ENCODE results near the gene MARVELD1.

MARVELD1 gene

DNA sequence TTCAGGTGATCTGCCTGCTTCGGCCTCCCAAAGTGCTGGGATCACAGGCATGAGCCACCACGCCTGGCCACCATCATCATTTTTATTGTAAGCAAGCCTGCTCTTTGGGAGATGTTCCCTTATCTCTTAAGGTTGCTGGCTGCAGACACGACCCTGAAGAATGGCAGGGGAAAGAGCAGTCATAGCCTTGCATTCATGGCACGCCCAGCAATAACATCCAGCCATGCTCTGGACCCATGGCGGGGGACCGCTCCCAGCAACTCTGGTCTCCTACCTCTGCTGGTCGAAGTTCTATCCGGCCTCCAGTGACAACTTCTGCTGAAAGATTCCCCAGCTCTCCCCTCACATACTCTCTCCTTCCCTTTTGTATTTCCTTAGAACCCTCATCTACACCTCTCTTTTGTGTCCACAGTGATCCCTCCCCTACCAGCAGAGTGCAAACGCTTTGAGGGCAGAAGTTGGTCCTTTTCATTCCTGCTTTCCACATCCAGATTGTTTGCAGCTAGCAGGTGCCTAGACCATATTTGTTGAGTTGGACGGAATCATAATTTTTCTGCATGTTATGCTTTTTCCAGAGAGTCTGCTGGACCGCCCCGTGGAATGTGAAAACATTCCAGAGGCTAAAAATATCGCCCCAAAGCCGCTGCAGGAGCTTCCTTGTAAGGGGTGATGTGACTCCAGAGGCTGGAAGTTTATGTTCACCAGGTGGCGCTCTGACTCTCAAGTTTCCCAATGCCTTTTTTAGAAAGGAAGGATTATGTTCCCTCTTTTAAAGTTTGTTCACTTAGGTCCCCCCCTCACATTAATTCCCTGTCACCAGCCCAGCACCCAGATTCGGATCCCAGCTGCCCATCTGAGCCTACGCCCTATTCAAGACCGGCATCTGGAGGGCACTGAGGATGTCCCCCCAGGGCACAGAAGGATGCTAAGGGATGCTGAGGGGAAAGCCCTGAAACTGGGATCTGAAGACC lies 4.3 kb upstream of the MARVELD1 start:
- no peak overlapping the region for H3K27ac ChIP-seq

DNA sequence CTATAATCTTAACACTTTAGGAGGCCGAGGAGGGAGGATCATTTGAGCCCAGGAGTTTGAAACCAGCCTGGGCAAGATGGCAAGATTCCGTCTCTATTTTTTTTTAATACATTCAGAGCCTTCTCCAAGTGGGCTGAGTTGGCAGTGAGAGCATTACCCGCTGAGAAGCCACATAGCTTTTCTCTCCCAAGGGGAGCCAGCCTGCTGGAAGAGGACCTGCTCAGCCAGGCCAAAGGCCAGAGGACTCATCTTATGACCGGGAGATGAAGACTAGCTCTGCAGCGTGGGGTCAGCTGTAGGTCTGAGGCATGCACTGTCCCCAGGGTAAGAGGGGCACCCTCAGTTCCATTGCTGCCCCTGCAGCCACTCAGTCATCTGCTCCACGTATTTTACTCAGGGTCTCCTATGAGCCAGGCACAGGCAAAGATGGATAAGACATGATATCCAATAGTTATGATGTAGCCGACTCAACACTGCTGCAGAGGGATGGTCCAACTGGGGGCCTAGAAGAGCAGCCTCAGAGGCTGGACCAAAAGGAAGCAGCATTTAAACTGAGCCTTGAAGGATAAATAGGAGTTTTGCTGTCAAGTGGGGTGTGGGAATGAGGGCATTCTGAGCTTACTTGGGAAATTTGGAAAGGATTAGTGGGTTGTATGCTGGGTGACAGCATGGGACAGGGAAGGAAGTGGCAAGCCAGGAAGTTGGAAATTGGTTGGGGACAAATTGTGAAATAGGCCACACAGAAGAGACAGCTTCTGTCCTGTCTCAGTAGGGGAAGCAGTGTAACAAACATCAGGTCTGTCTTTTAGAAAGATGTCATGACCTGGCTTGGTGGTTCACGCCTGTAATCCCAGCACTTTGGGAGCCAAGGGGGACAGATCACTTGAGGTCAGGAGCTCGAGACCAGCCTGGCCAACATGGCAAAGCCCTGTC lies 1.6 kb upstream of the MARVELD1 start:
- TF ChIP-seq, protein P1, sequence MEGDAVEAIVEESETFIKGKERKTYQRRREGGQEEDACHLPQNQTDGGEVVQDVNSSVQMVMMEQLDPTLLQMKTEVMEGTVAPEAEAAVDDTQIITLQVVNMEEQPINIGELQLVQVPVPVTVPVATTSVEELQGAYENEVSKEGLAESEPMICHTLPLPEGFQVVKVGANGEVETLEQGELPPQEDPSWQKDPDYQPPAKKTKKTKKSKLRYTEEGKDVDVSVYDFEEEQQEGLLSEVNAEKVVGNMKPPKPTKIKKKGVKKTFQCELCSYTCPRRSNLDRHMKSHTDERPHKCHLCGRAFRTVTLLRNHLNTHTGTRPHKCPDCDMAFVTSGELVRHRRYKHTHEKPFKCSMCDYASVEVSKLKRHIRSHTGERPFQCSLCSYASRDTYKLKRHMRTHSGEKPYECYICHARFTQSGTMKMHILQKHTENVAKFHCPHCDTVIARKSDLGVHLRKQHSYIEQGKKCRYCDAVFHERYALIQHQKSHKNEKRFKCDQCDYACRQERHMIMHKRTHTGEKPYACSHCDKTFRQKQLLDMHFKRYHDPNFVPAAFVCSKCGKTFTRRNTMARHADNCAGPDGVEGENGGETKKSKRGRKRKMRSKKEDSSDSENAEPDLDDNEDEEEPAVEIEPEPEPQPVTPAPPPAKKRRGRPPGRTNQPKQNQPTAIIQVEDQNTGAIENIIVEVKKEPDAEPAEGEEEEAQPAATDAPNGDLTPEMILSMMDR (IDR thresholded peaks at IDR 0.05) = no peak
- no peak for TF ChIP-seq ZFX (IDR thresholded peaks at IDR 0.05; ENCODE audit: borderline replicate concordance)

More for the DNA sequence above, 4.3 kb upstream of the MARVELD1 start:
- no peak for TF ChIP-seq ZFX (IDR thresholded peaks at IDR 0.05; ENCODE audit: borderline replicate concordance)
- TF ChIP-seq, protein P1 (IDR thresholded peaks at IDR 0.05) = peak; percentile 84

DNA sequence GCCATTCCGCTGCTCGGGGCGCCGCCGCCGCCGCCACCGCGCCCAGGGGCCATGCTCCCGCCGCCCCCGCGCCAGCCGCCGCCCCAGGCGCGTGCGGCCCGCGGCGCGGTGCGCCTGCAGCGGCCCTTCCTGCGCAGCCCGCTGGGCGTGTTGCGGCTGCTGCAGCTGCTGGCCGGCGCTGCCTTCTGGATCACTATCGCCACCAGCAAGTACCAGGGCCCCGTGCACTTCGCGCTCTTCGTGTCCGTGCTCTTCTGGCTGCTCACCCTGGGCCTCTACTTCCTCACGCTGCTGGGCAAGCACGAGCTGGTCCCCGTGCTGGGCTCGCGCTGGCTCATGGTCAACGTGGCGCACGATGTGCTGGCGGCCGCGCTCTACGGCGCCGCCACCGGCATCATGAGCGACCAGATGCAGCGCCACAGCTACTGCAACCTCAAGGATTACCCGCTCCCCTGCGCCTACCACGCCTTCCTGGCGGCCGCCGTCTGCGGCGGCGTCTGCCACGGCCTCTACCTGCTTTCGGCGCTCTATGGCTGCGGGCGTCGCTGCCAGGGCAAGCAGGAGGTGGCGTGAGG lies 383 bp downstream of the MARVELD1 start:
- H3K27ac ChIP-seq = peak overlapping the region; percentile 58
- TF ChIP-seq, protein P1 (IDR thresholded peaks at IDR 0.05) = peak; percentile 68
- no peak for TF ChIP-seq ZFX (IDR thresholded peaks at IDR 0.05; ENCODE audit: borderline replicate concordance)

More for the DNA sequence above, 1.6 kb upstream of the MARVELD1 start:
- H3K27ac ChIP-seq = no peak overlapping the region

DNA sequence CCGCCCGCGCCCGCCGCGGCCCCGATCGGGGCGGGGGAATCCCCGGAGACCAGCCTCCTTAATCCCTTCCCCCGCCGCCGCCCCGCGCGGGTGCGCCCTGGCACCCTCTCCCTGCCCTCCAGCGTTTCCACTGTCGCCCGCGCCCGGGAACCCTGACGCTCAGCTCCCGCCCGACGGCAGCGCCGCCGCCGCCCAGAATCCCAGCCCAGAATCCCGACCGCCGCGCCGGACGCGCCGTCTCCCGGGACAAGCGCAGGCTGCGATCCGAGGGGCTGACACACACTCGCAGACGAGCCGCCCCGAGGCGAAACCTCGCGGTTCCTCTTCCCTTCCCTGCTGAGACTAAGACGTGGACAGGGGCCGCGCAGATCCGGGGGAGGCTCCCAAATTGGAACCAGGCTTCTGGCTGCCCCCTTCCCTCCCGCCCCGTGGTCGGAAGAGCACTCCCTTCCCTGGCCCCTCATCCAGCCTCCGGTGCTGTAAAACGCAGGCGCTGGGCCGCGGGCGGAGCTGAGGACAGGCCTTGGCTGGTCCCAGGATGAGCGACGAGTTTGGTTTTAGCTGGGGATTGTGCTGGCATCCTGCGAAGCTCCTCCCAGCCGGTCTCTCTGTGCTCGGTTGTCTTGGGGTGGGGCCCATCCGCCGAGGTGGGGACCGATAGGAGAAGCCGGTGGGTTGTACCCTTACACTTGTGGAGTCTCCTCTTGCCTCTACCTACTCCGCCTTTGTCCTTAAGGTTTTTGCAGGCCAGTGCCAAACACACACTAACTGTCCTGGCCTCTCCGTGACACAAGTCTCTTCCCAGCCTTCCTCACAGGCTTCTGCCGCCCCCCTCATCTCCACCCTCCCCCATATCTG lies 1.1 kb downstream of the MARVELD1 start:
- peak overlapping the region; percentile 58 for H3K27ac ChIP-seq
- no peak for TF ChIP-seq ZFX (IDR thresholded peaks at IDR 0.05; ENCODE audit: borderline replicate concordance)
- TF ChIP-seq, protein P1 (IDR thresholded peaks at IDR 0.05) = no peak; the same call in 1 of the 2 replicates

DNA sequence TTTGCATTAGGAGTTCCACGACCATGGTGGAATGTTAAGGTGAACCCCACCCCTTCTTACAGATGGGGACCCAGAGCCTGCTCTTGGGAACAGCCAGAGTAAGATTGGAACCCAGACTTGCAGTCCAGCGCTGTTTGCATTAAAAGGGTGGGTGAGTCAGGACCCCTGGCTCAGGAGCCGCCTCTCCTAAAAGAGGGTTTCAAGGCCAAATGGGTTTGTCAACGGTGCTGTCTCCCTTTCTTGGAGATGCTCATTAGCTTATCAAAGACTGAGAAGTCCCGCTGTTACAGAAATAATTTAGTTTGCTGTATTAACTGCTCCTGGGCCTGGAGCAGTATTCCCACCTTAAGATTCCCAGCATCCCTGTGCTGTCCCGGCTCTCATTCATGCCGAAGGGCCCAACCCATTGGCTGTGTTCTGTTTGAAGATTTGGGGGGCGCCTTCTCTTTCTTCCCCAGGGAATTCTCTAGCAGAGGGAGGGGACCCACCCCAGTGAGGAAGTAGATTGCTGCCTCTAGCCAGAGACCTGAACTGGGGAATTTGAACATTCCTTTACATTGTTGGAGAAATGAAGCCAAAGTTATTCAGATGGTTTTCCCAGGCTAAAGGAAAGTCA lies 1.8 kb downstream of the MARVELD1 start:
- TF ChIP-seq ZFX (IDR thresholded peaks at IDR 0.05; ENCODE audit: borderline replicate concordance) = no peak
- TF ChIP-seq, protein P1 (IDR thresholded peaks at IDR 0.05) = no peak
- no peak overlapping the region for H3K27ac ChIP-seq

DNA sequence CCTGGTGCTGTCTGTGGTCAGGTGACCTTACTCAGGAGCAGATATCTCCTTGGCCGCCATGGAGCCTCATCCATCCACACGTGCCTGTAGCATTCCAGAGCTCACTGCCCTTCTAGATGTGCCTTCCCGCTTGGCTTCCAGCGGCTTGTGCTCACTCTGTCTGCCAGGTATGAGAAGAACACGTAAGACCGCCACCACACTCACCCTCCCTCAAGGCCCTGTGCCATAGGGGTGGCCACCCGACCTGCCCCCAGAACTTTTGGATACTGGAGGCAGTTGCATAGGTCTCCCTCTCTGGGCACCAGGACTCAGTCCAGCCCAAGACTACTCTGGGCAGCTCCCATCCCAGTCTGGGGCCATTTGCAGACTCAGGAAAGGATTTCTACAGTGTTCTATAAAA lies 4.1 kb downstream of the MARVELD1 start:
- TF ChIP-seq, protein P1 (IDR thresholded peaks at IDR 0.05) = no peak
- TF ChIP-seq ZFX (IDR thresholded peaks at IDR 0.05; ENCODE audit: borderline replicate concordance) = no peak
- no peak overlapping the region for H3K27ac ChIP-seq
